AG04449 (cell line): ENCODE measurements around the gene ISYNA1.

Experiments used
- CTCF ChIA-PET: fragments of 350-600 bp; formaldehyde crosslinking; extraction: SDS; loops from one replicate; lab custom pipeline; 2021; ENCODE audit warnings: antibody characterized with exemption; lab: Yijun Ruan, JAX
- POLR2A ChIA-PET: fragments of 400-600, 350-600 bp; formaldehyde crosslinking; extraction: SDS; loops from one replicate; lab custom pipeline; 2020; ENCODE audit warnings: antibody characterized with exemption, inconsistent platforms; lab: Yijun Ruan, JAX
- DNase-seq: peaks from one replicate; pipeline ENCODE4 v3.0.0-alpha.2; 2010; ENCODE audit warnings: low read depth, low spot score
- H3K4me3 ChIP-seq: 2 replicates; pipeline ENCODE4 v1.5.1; 2011; ENCODE audit warnings: low read depth, mild to moderate bottlenecking, control low read depth, low read length
- CTCF ChIP-seq: IDR thresholded peaks from one replicate; pipeline ENCODE4 v1.5.1; 2011; ENCODE audit warnings: mild to moderate bottlenecking, moderate library complexity, low read length, control low read depth, inconsistent platforms; ENCODE audit not compliant: insufficient read depth; ENCODE audit errors: missing control alignments

The ISYNA1 gene

GRCh38 chr19:18428787-18429674 lies 8.9 kb downstream of the ISYNA1 start:
- DNase-seq, result no peak
- H3K4me3 ChIP-seq, result peak overlapping the region; percentile 32
- POLR2A ChIA-PET, result interaction anchor here (1.0 kb wide), 1 partner anchor 10 kb away, joined by 3 read pairs; the partner anchor contains the start of gene SSBP4
- no peak for TF ChIP-seq CTCF
- CTCF ChIA-PET, result interaction anchor here (1.0 to 1.3 kb wide), 4 partner anchors 9 to 18 kb away, joined by 3 to 6 read pairs (median 4); partner anchors contain the start of gene SSBP4

GRCh38 chr19:18428173-18428786 lies 9.7 kb downstream of the ISYNA1 start:
- POLR2A ChIA-PET, result interaction anchor here (1.0 kb wide), 1 partner anchor 9 kb away, joined by 3 read pairs; the partner anchor contains the start of gene SSBP4
- H3K4me3 ChIP-seq, result no peak overlapping the region
- no peak for TF ChIP-seq CTCF
- no peak for DNase-seq
- CTCF ChIA-PET, result interaction anchor here (1.0 to 1.3 kb wide), 4 partner anchors 8 to 17 kb away, joined by 3 to 6 read pairs (median 4); partner anchors contain the start of gene SSBP4

- DNase-seq, result no peak
- CTCF ChIA-PET, result interaction anchor here (1.0 to 1.2 kb wide), 2 partner anchors 17 to 34 kb away, joined by 3 to 6 read pairs; no protein-coding TSS in a partner anchor
- TF ChIP-seq CTCF, result no peak
- H3K4me3 ChIP-seq, result no peak overlapping the region
- POLR2A ChIA-PET, result no interaction called here
Measured at GRCh38 chr19:18427743-18428113, 10.2 kb downstream of the ISYNA1 start.

- ChIA-PET CTCF (interaction anchor here (1.0 to 1.6 kb wide), 2 partner anchors 10 to 34 kb away, joined by 3 read pairs; no protein-coding TSS in a partner anchor), POLR2A (interaction anchor here (0.9 kb wide), 1 partner anchor 10 kb away, joined by 3 read pairs; no protein-coding TSS in a partner anchor)
- no peak overlapping the region for H3K4me3 ChIP-seq
- no peak for TF ChIP-seq CTCF
- no peak for DNase-seq
Measured at GRCh38 chr19:18427080-18427742, 10.7 kb downstream of the ISYNA1 start.

GRCh38 chr19:18426416-18426767 lies 11.5 kb downstream of the ISYNA1 start:
- H3K4me3 ChIP-seq, result no peak overlapping the region; the same call in 1 of the 2 replicates
- DNase-seq, result no peak
- no peak for TF ChIP-seq CTCF
- ChIA-PET POLR2A (no interaction called here), CTCF (interaction anchor here (1.6 kb wide), 2 partner anchors 9 to 25 kb away, joined by 3 to 6 read pairs; no protein-coding TSS in a partner anchor)
